ENCODE data around the gene SORBS2.

GRCh38 chr4:185549095-185549639 is 262.8 kb downstream of the SORBS2 start:
- TF ChIP-seq, protein P1, sequence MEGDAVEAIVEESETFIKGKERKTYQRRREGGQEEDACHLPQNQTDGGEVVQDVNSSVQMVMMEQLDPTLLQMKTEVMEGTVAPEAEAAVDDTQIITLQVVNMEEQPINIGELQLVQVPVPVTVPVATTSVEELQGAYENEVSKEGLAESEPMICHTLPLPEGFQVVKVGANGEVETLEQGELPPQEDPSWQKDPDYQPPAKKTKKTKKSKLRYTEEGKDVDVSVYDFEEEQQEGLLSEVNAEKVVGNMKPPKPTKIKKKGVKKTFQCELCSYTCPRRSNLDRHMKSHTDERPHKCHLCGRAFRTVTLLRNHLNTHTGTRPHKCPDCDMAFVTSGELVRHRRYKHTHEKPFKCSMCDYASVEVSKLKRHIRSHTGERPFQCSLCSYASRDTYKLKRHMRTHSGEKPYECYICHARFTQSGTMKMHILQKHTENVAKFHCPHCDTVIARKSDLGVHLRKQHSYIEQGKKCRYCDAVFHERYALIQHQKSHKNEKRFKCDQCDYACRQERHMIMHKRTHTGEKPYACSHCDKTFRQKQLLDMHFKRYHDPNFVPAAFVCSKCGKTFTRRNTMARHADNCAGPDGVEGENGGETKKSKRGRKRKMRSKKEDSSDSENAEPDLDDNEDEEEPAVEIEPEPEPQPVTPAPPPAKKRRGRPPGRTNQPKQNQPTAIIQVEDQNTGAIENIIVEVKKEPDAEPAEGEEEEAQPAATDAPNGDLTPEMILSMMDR (IDR thresholded peaks at IDR 0.05), result no peak
- no peak for TF ChIP-seq POLR2AphosphoS5 (IDR thresholded peaks at IDR 0.05)
